Progenitor cell of endocrine pancreas (in vitro differentiated cells): ENCODE results near the gene SENP7. TPM values are rescaled to one million over a fixed set of nuclear protein-coding genes. Genes with fewer than 3 reads are reported as not detected.

Experiments used
- DNase-seq: peaks from one replicate; pipeline ENCODE4 v3.0.0; 2021; ENCODE audit warnings: low spot score; ENCODE audit not compliant: unreplicated experiment
- H3K27ac Mint-ChIP-seq: 2 replicates; pipeline ENCODE4 v1.8.0; 2021; ENCODE audit warnings: mild to moderate bottlenecking, moderate library complexity, mixed read lengths
- H3K27me3 Mint-ChIP-seq: 2 replicates; pipeline ENCODE4 v1.8.0; 2021; ENCODE audit warnings: mixed read lengths
- H3K36me3 Mint-ChIP-seq: 2 replicates; pipeline ENCODE4 v1.8.0; 2022; ENCODE audit warnings: mixed read lengths; ENCODE audit not compliant: insufficient read depth
- H3K4me1 Mint-ChIP-seq: 2 replicates; pipeline ENCODE4 v1.8.0; 2021; ENCODE audit warnings: low read depth, mixed read lengths
- H3K4me3 Mint-ChIP-seq: 2 replicates; pipeline ENCODE4 v1.8.0; 2021; ENCODE audit warnings: low read depth, mild to moderate bottlenecking, moderate library complexity, mixed read lengths
- H3K9me3 Mint-ChIP-seq: 2 replicates; pipeline ENCODE4 v1.8.0; 2021; ENCODE audit warnings: low read depth, mixed read lengths
- total RNA-seq: library from RNA; stranded (reverse); gene quantifications from 2 replicates; pipeline ENCODE4 v1.2.1, GENCODE V29; 2021
- TF ChIP-seq, protein P1 (sequence below): fragments of 200-600 bp; sonication (generic); IDR thresholded peaks from one replicate; pipeline ENCODE4 v1.5.0; 2021; ENCODE audit warnings: antibody characterized with exemption, mild to moderate bottlenecking; ENCODE audit not compliant: unreplicated experiment

SENP7 gene
- total RNA-seq, 1 donor from 2014 or later: 63.7 TPM

DNA sequence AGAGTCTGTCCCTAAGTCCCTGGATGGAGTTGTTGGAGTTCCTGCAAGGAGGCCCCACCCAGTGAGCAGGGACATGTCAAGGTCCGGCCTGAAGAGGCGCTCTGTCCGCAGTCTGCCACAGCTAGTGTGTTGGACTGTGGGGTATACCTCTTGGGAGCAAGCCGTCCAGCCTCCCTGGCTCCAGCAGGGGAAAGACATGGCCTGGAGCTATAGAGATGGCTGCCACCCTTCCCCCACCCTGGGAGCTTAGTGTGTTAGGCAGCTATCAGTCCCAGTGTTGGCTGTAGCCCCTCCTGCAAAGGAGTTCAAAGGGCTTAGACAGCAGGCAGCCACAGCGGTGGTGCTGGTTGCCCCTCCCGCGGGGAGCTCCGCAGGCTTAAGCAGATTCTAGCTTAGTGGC is 212.9 kb downstream of the SENP7 start:
- no peak overlapping the region for H3K27ac Mint-ChIP-seq
- no peak overlapping the region for H3K4me3 Mint-ChIP-seq
- H3K36me3 Mint-ChIP-seq: peaks cover 13% of the 10 kb centered on the region
- H3K4me1 Mint-ChIP-seq: no peaks in the 10 kb centered on the region
- no peak for DNase-seq
- H3K9me3 Mint-ChIP-seq: peaks cover 45% of the 10 kb centered on the region
- H3K27me3 Mint-ChIP-seq: no peaks in the 10 kb centered on the region
- TF ChIP-seq, protein P1, sequence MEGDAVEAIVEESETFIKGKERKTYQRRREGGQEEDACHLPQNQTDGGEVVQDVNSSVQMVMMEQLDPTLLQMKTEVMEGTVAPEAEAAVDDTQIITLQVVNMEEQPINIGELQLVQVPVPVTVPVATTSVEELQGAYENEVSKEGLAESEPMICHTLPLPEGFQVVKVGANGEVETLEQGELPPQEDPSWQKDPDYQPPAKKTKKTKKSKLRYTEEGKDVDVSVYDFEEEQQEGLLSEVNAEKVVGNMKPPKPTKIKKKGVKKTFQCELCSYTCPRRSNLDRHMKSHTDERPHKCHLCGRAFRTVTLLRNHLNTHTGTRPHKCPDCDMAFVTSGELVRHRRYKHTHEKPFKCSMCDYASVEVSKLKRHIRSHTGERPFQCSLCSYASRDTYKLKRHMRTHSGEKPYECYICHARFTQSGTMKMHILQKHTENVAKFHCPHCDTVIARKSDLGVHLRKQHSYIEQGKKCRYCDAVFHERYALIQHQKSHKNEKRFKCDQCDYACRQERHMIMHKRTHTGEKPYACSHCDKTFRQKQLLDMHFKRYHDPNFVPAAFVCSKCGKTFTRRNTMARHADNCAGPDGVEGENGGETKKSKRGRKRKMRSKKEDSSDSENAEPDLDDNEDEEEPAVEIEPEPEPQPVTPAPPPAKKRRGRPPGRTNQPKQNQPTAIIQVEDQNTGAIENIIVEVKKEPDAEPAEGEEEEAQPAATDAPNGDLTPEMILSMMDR: no peak

DNA sequence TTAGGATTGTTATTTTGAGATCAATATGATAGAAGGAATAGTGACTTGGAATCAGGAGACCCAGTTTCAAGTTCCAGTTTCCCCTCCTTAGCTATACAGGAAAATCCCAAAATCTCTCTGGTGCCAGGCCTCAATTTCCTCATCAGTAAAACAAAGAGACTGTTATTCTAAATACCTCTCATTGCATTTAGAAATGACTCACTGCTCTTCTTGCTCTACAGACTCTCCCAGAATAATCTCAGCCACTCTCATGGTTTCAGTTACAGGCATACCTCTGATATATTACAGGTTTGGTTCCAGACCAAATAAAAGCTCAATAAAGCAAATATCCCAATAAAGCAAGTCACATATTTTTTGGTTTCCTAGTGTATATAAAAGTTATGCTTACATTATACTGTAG is 221.0 kb downstream of the SENP7 start:
- TF ChIP-seq, protein P1: no peak
- Mint-ChIP-seq H3K4me3 (no peak overlapping the region), H3K27me3 (no peaks in the 10 kb centered on the region), H3K4me1 (no peaks in the 10 kb centered on the region), H3K27ac (no peak overlapping the region), H3K36me3 (peaks cover 4% of the 10 kb centered on the region), H3K9me3 (peaks cover 22% of the 10 kb centered on the region)
- no peak for DNase-seq

DNA sequence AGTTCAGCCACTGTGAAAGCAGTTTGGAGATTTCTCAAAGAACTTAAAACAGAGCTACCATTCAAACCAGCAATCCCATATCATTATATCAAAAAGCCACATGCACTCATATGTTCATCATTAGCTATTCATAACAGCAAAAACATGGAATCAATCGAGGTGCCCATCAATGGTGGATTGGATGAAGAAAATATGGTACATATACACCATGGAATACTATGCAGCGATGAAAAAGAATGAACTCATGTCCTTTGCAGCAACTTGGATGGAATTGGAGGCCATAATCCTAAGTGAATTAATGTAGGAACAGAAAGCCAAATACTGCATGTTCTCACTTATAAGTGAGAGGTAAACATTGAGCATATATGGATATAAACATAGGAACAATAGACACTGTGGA is 224.7 kb downstream of the SENP7 start:
- H3K4me3 Mint-ChIP-seq: no peak overlapping the region
- no peaks in the 10 kb centered on the region for H3K4me1 Mint-ChIP-seq
- H3K27me3 Mint-ChIP-seq: no peaks in the 10 kb centered on the region
- TF ChIP-seq, protein P1: no peak
- H3K27ac Mint-ChIP-seq: no peak overlapping the region
- H3K9me3 Mint-ChIP-seq: peaks cover 3% of the 10 kb centered on the region
- DNase-seq: no peak
- peaks cover 4% of the 10 kb centered on the region for H3K36me3 Mint-ChIP-seq

DNA sequence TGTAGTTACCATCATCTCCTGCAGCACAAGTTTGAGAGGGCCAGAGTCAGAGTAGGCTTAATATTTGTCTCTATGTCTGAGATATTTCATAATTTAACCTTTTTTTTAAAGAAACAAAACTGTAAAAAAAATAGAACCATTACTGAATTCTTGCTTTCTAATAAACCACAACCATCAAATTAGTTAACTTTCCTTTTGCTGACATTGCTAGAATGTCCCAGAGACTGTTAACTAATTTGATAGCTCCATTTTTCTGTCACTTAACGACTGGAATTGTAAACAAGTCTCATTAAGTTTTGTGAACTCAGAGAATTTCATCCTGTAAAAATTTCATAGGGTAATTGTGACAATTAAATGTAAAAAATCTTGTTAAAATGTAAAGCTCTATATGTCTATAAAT is 228.3 kb downstream of the SENP7 start:
- H3K4me1 Mint-ChIP-seq: no peaks in the 10 kb centered on the region
- no peak overlapping the region for H3K4me3 Mint-ChIP-seq
- H3K27ac Mint-ChIP-seq: no peak overlapping the region
- H3K36me3 Mint-ChIP-seq: peaks cover 4% of the 10 kb centered on the region
- H3K9me3 Mint-ChIP-seq: peaks cover 3% of the 10 kb centered on the region
- TF ChIP-seq, protein P1: no peak
- no peaks in the 10 kb centered on the region for H3K27me3 Mint-ChIP-seq
- DNase-seq: no peak

DNA sequence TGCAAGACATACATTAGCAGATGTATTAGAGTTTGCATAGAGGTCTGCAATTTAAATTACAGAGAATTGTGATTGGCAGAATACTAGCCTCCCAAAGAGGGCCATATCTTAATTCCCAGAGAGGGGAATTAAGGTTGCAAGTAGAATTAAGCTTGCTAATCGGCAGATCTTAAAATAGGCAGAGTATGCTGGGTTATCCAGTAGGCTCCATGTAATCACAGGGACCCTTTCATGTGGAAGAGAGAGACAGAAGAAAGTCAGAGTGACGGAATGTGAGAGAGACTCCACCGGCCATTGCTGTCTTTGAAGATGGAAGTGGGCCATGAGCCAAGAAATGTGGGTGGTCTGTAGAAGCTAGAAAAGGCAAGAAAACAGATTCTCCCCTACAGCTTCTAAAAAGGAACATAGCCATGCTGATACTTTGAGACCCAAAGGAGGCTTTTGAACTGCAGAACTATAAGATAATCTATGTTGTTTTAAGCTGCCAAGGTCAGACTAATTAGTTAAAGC is 231.4 kb downstream of the SENP7 start:
- H3K4me1 Mint-ChIP-seq: no peaks in the 10 kb centered on the region
- TF ChIP-seq, protein P1: no peak
- H3K27me3 Mint-ChIP-seq: no peaks in the 10 kb centered on the region
- no peak for DNase-seq
- no peaks in the 10 kb centered on the region for H3K36me3 Mint-ChIP-seq
- H3K9me3 Mint-ChIP-seq: no peaks in the 10 kb centered on the region
- H3K4me3 Mint-ChIP-seq: no peak overlapping the region
- no peak overlapping the region for H3K27ac Mint-ChIP-seq
